Colonic mucosa (tissue), 4 donors: ENCODE measurements around the gene FERMT1. TPM values are rescaled to one million over a fixed set of nuclear protein-coding genes. Genes with fewer than 3 reads are reported as not detected.

Experiments used
- DNase-seq: peaks from one replicate; pipeline ENCODE4 v3.0.0-alpha.2; 2020
- H3K27ac ChIP-seq: fragments of 200-600 bp; one replicate; pipeline ENCODE4 v1.8.0; 2021
- H3K27me3 ChIP-seq: fragments of 200-600 bp; one replicate; pipeline ENCODE4 v1.8.0; 2021
- H3K36me3 ChIP-seq: fragments of 200-600 bp; one replicate; pipeline ENCODE4 v1.8.0; 2021
- H3K4me1 ChIP-seq: fragments of 200-600 bp; one replicate; pipeline ENCODE4 v1.8.0; 2021; ENCODE audit warnings: mild to moderate bottlenecking
- H3K4me3 ChIP-seq: fragments of 200-600 bp; one replicate; pipeline ENCODE4 v1.8.0; 2021
- H3K9ac ChIP-seq, 2 donors: one replicate each; pipeline ENCODE4 v1.7.0; 2013; ENCODE audit warnings: control low read depth in 2 of 2, low read depth in 2 of 2, low read length in 2 of 2
- H3K9me3 ChIP-seq: fragments of 200-600 bp; one replicate; pipeline ENCODE4 v1.8.0; 2021
- CTCF ChIP-seq: fragments of 200-600 bp; IDR thresholded peaks from one replicate; pipeline ENCODE4 v1.8.0; 2022; ENCODE audit warnings: antibody characterized with exemption, mild to moderate bottlenecking
- intact Hi-C: fragments of 100-400 bp; cut with DNase I; formaldehyde crosslinking; loops from one replicate; pipeline ENCODE4 v1.14.1; 2022
- total RNA-seq, 2 donors: library from RNA; stranded (reverse); fragmentation: NEBNext Ultra II Directional in 1 of 2; extraction: Animal tissue kit (Norgen Biotek cat#: 25700) in 1 of 2; gene quantifications; one replicate each; pipeline ENCODE4 v1.2.1, GENCODE V29; 2021
- donor health status: healthy.
- donor health status: DM: no; HTN: no; CAD: no.
- donor health status: DM: no; HTN: no; CAD: no.

The FERMT1 gene
- total RNA-seq, 2 donors from 2014 or later: 68.8 to 83.9 TPM

- intact Hi-C loops: no loop called here
- Histone ChIP-seq H3K9ac (no peak overlapping the region), H3K9me3 (no peaks in the 10 kb centered on the region), H3K27me3 (no peaks in the 10 kb centered on the region), H3K27ac (no peak overlapping the region), H3K4me3 (no peak overlapping the region), H3K4me1 (no peaks in the 10 kb centered on the region), H3K36me3 (peaks cover 7% of the 10 kb centered on the region)
- TF ChIP-seq CTCF: no peak
- no peak for DNase-seq
Observed at GRCh38 chr20:6044115-6044514, 78.7 kb downstream of the FERMT1 start.

GRCh38 chr20:6041808-6042265, 81.0 kb downstream of the FERMT1 start:
- no peaks in the 10 kb centered on the region for H3K9me3 ChIP-seq
- no peak overlapping the region for H3K27ac ChIP-seq
- H3K27me3 ChIP-seq: no peaks in the 10 kb centered on the region
- H3K9ac ChIP-seq: no peak overlapping the region
- DNase-seq: no peak
- intact Hi-C loops: no loop called here
- H3K36me3 ChIP-seq: peaks cover 11% of the 10 kb centered on the region
- no peak for TF ChIP-seq CTCF
- H3K4me3 ChIP-seq: no peak overlapping the region
- H3K4me1 ChIP-seq: no peaks in the 10 kb centered on the region

- no peaks in the 10 kb centered on the region for H3K27me3 ChIP-seq
- no peak overlapping the region for H3K4me3 ChIP-seq
- intact Hi-C loops: no loop called here
- H3K27ac ChIP-seq: no peak overlapping the region
- H3K9ac ChIP-seq: no peak overlapping the region
- no peak for DNase-seq
- TF ChIP-seq CTCF: no peak
- H3K36me3 ChIP-seq: peaks cover 13% of the 10 kb centered on the region
- no peaks in the 10 kb centered on the region for H3K9me3 ChIP-seq
- no peaks in the 10 kb centered on the region for H3K4me1 ChIP-seq
Observed at GRCh38 chr20:6040958-6041807, 81.6 kb downstream of the FERMT1 start.

GRCh38 chr20:6040540-6040939, 82.3 kb downstream of the FERMT1 start:
- Histone ChIP-seq H3K4me1 (no peaks in the 10 kb centered on the region), H3K9ac (no peak overlapping the region), H3K27ac (no peak overlapping the region), H3K4me3 (no peak overlapping the region), H3K27me3 (no peaks in the 10 kb centered on the region), H3K36me3 (peaks cover 13% of the 10 kb centered on the region), H3K9me3 (no peaks in the 10 kb centered on the region)
- DNase-seq: no peak
- intact Hi-C loops: no loop called here
- TF ChIP-seq CTCF: no peak

- no peak for DNase-seq
- H3K4me3 ChIP-seq: no peak overlapping the region
- no peaks in the 10 kb centered on the region for H3K4me1 ChIP-seq
- H3K9me3 ChIP-seq: no peaks in the 10 kb centered on the region
- no peak for TF ChIP-seq CTCF
- intact Hi-C loops: no loop called here
- H3K27ac ChIP-seq: no peak overlapping the region
- no peaks in the 10 kb centered on the region for H3K27me3 ChIP-seq
- H3K9ac ChIP-seq: no peak overlapping the region
- peaks cover 13% of the 10 kb centered on the region for H3K36me3 ChIP-seq
Observed at GRCh38 chr20:6039766-6040165, 83.1 kb downstream of the FERMT1 start.
